ENCODE results near the gene PLEKHG1.

The PLEKHG1 gene

GRCh38 chr6:150569161-150569560 is 30.5 kb upstream of the PLEKHG1 start:
- DNase-seq (ENCODE audit: low read depth, low spot score), result no peak
- H3K4me1 ChIP-seq (ENCODE audit: control insufficient read depth, insufficient read depth, low read length), result no peaks in the 10 kb centered on the region
- WGBS (ENCODE audit: insufficient coverage, insufficient read length), result no CpG with 5 or more reads among the region's 2 CpGs

GRCh38 chr6:150573041-150573681 is 26.5 kb upstream of the PLEKHG1 start:
- Histone ChIP-seq H3K9me3 (ENCODE audit: control insufficient read depth, insufficient read depth, low read length) (no peaks in the 10 kb centered on the region), H3K27ac (ENCODE audit: low read length) (no peak overlapping the region), H3K4me3 (ENCODE audit: low read length) (no peak overlapping the region), H3K27me3 (ENCODE audit: control insufficient read depth, insufficient read depth, low read length) (no peaks in the 10 kb centered on the region), H3K36me3 (ENCODE audit: control insufficient read depth, insufficient read depth, low read length) (no peaks in the 10 kb centered on the region), H3K4me1 (ENCODE audit: control insufficient read depth, insufficient read depth, low read length) (no peaks in the 10 kb centered on the region)
- no CpG with 5 or more reads among the region's 10 CpGs for WGBS (ENCODE audit: insufficient coverage, insufficient read length)
- no peak for DNase-seq (ENCODE audit: low read depth, low spot score)

More at GRCh38 chr6:150569161-150569560, 30.5 kb upstream of the PLEKHG1 start:
- Histone ChIP-seq H3K4me3 (ENCODE audit: low read length) (no peak overlapping the region), H3K9me3 (ENCODE audit: control insufficient read depth, insufficient read depth, low read length) (no peaks in the 10 kb centered on the region), H3K27me3 (ENCODE audit: control insufficient read depth, insufficient read depth, low read length) (no peaks in the 10 kb centered on the region), H3K27ac (ENCODE audit: low read length) (no peak overlapping the region), H3K36me3 (ENCODE audit: control insufficient read depth, insufficient read depth, low read length) (no peaks in the 10 kb centered on the region)

GRCh38 chr6:150575836-150576235 is 23.8 kb upstream of the PLEKHG1 start:
- WGBS (ENCODE audit: insufficient coverage, insufficient read length), result no CpG with 5 or more reads among the region's 6 CpGs
- H3K4me3 ChIP-seq (ENCODE audit: low read length), result no peak overlapping the region
- no peaks in the 10 kb centered on the region for H3K9me3 ChIP-seq (ENCODE audit: control insufficient read depth, insufficient read depth, low read length)
- no peaks in the 10 kb centered on the region for H3K4me1 ChIP-seq (ENCODE audit: control insufficient read depth, insufficient read depth, low read length)
- DNase-seq (ENCODE audit: low read depth, low spot score), result no peak
- H3K36me3 ChIP-seq (ENCODE audit: control insufficient read depth, insufficient read depth, low read length), result no peaks in the 10 kb centered on the region
- H3K27me3 ChIP-seq (ENCODE audit: control insufficient read depth, insufficient read depth, low read length), result no peaks in the 10 kb centered on the region
- H3K27ac ChIP-seq (ENCODE audit: low read length), result no peak overlapping the region

GRCh38 chr6:150576651-150577226 is 22.9 kb upstream of the PLEKHG1 start:
- no peaks in the 10 kb centered on the region for H3K4me1 ChIP-seq (ENCODE audit: control insufficient read depth, insufficient read depth, low read length)
- H3K27me3 ChIP-seq (ENCODE audit: control insufficient read depth, insufficient read depth, low read length), result no peaks in the 10 kb centered on the region
- no peak overlapping the region for H3K27ac ChIP-seq (ENCODE audit: low read length)
- H3K9me3 ChIP-seq (ENCODE audit: control insufficient read depth, insufficient read depth, low read length), result no peaks in the 10 kb centered on the region
- DNase-seq (ENCODE audit: low read depth, low spot score), result no peak
- no peak overlapping the region for H3K4me3 ChIP-seq (ENCODE audit: low read length)
- H3K36me3 ChIP-seq (ENCODE audit: control insufficient read depth, insufficient read depth, low read length), result no peaks in the 10 kb centered on the region
- no CpG with 5 or more reads among the region's 15 CpGs for WGBS (ENCODE audit: insufficient coverage, insufficient read length)

- Histone ChIP-seq H3K4me3 (ENCODE audit: low read length) (no peak overlapping the region), H3K4me1 (ENCODE audit: control insufficient read depth, insufficient read depth, low read length) (no peaks in the 10 kb centered on the region), H3K36me3 (ENCODE audit: control insufficient read depth, insufficient read depth, low read length) (no peaks in the 10 kb centered on the region), H3K9me3 (ENCODE audit: control insufficient read depth, insufficient read depth, low read length) (no peaks in the 10 kb centered on the region), H3K27ac (ENCODE audit: low read length) (no peak overlapping the region), H3K27me3 (ENCODE audit: control insufficient read depth, insufficient read depth, low read length) (no peaks in the 10 kb centered on the region)
- no CpG with 5 or more reads among the region's 4 CpGs for WGBS (ENCODE audit: insufficient coverage, insufficient read length)
- DNase-seq (ENCODE audit: low read depth, low spot score), result no peak
Observed at GRCh38 chr6:150579611-150580010, 20.1 kb upstream of the PLEKHG1 start.

GRCh38 chr6:150580489-150580888 is 19.2 kb upstream of the PLEKHG1 start:
- Histone ChIP-seq H3K27me3 (ENCODE audit: control insufficient read depth, insufficient read depth, low read length) (no peaks in the 10 kb centered on the region), H3K36me3 (ENCODE audit: control insufficient read depth, insufficient read depth, low read length) (no peaks in the 10 kb centered on the region), H3K27ac (ENCODE audit: low read length) (no peak overlapping the region), H3K4me1 (ENCODE audit: control insufficient read depth, insufficient read depth, low read length) (no peaks in the 10 kb centered on the region), H3K4me3 (ENCODE audit: low read length) (no peak overlapping the region), H3K9me3 (ENCODE audit: control insufficient read depth, insufficient read depth, low read length) (no peaks in the 10 kb centered on the region)
- no peak for DNase-seq (ENCODE audit: low read depth, low spot score)
- no CpG with 5 or more reads among the region's 2 CpGs for WGBS (ENCODE audit: insufficient coverage, insufficient read length)

- Histone ChIP-seq H3K4me1 (ENCODE audit: control insufficient read depth, insufficient read depth, low read length) (no peaks in the 10 kb centered on the region), H3K27ac (ENCODE audit: low read length) (no peak overlapping the region), H3K9me3 (ENCODE audit: control insufficient read depth, insufficient read depth, low read length) (no peaks in the 10 kb centered on the region), H3K27me3 (ENCODE audit: control insufficient read depth, insufficient read depth, low read length) (no peaks in the 10 kb centered on the region), H3K4me3 (ENCODE audit: low read length) (no peak overlapping the region), H3K36me3 (ENCODE audit: control insufficient read depth, insufficient read depth, low read length) (no peaks in the 10 kb centered on the region; the same call in 1 of the 2 replicates)
- WGBS (ENCODE audit: insufficient coverage, insufficient read length), result no CpG with 5 or more reads among the region's 5 CpGs
- no peak for DNase-seq (ENCODE audit: low read depth, low spot score)
Observed at GRCh38 chr6:150584065-150584464, 15.6 kb upstream of the PLEKHG1 start.

- Histone ChIP-seq H3K4me3 (ENCODE audit: low read length) (no peak overlapping the region), H3K27me3 (ENCODE audit: control insufficient read depth, insufficient read depth, low read length) (no peaks in the 10 kb centered on the region), H3K4me1 (ENCODE audit: control insufficient read depth, insufficient read depth, low read length) (no peaks in the 10 kb centered on the region), H3K9me3 (ENCODE audit: control insufficient read depth, insufficient read depth, low read length) (no peaks in the 10 kb centered on the region), H3K36me3 (ENCODE audit: control insufficient read depth, insufficient read depth, low read length) (no peaks in the 10 kb centered on the region; the same call in 1 of the 2 replicates), H3K27ac (ENCODE audit: low read length) (no peak overlapping the region)
- WGBS (ENCODE audit: insufficient coverage, insufficient read length), result no CpG with 5 or more reads among the region's 1 CpG
- DNase-seq (ENCODE audit: low read depth, low spot score), result no peak
Observed at GRCh38 chr6:150584596-150584995, 15.1 kb upstream of the PLEKHG1 start.

- Histone ChIP-seq H3K36me3 (ENCODE audit: control insufficient read depth, insufficient read depth, low read length) (no peaks in the 10 kb centered on the region; the same call in 1 of the 2 replicates), H3K27ac (ENCODE audit: low read length) (no peak overlapping the region), H3K4me3 (ENCODE audit: low read length) (no peak overlapping the region), H3K9me3 (ENCODE audit: control insufficient read depth, insufficient read depth, low read length) (no peaks in the 10 kb centered on the region), H3K27me3 (ENCODE audit: control insufficient read depth, insufficient read depth, low read length) (no peaks in the 10 kb centered on the region), H3K4me1 (ENCODE audit: control insufficient read depth, insufficient read depth, low read length) (no peaks in the 10 kb centered on the region)
- DNase-seq (ENCODE audit: low read depth, low spot score), result no peak
- no CpG with 5 or more reads among the region's 12 CpGs for WGBS (ENCODE audit: insufficient coverage, insufficient read length)
Observed at GRCh38 chr6:150586850-150587359, 12.8 kb upstream of the PLEKHG1 start.

GRCh38 chr6:150587637-150588036 is 12.0 kb upstream of the PLEKHG1 start:
- no peaks in the 10 kb centered on the region for H3K9me3 ChIP-seq (ENCODE audit: control insufficient read depth, insufficient read depth, low read length)
- DNase-seq (ENCODE audit: low read depth, low spot score), result no peak
- no peaks in the 10 kb centered on the region for H3K27me3 ChIP-seq (ENCODE audit: control insufficient read depth, insufficient read depth, low read length)
- H3K4me3 ChIP-seq (ENCODE audit: low read length), result no peak overlapping the region
- H3K36me3 ChIP-seq (ENCODE audit: control insufficient read depth, insufficient read depth, low read length), result no peaks in the 10 kb centered on the region; the same call in 1 of the 2 replicates
- no peak overlapping the region for H3K27ac ChIP-seq (ENCODE audit: low read length)
- WGBS (ENCODE audit: insufficient coverage, insufficient read length), result no CpG with 5 or more reads among the region's 4 CpGs
- no peaks in the 10 kb centered on the region for H3K4me1 ChIP-seq (ENCODE audit: control insufficient read depth, insufficient read depth, low read length)
